ENCODE measurements around the gene SORCS1. TPM values are rescaled to one million over a fixed set of nuclear protein-coding genes. Genes with fewer than 3 reads are reported as not detected.

The SORCS1 gene
- total RNA-seq, 1 experiment from 2014 or later = not detected

DNA sequence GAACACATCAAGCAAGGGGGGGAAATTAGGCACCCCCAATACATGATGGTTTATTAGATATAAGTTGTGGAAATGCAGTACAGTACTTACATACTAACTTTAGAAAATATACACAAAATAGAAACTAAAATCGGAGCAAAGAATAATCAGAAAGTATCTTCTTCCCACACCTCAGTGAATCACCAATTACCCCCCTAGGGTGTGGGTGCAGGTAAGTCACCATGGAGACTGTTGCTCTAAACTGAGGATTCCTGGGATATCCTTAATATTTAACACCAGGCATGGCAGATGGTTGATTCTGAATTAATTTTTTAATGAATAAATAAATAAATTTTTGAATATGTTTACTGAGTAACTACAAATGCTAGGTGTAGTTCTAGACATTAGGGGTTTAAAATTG, 424.4 kb downstream of the SORCS1 start:
- H3K9me3 ChIP-seq (ENCODE audit: insufficient read depth, low read depth) = no peaks in the 10 kb centered on the region
- POLR2A ChIA-PET (ENCODE audit: unreplicated experiment) = no interaction called here
- no peak overlapping the region for H3K4me2 ChIP-seq
- no peak for DNase-seq
- H4K20me1 ChIP-seq (ENCODE audit: insufficient read depth) = no peaks in the 10 kb centered on the region
- TF ChIP-seq, protein P1, sequence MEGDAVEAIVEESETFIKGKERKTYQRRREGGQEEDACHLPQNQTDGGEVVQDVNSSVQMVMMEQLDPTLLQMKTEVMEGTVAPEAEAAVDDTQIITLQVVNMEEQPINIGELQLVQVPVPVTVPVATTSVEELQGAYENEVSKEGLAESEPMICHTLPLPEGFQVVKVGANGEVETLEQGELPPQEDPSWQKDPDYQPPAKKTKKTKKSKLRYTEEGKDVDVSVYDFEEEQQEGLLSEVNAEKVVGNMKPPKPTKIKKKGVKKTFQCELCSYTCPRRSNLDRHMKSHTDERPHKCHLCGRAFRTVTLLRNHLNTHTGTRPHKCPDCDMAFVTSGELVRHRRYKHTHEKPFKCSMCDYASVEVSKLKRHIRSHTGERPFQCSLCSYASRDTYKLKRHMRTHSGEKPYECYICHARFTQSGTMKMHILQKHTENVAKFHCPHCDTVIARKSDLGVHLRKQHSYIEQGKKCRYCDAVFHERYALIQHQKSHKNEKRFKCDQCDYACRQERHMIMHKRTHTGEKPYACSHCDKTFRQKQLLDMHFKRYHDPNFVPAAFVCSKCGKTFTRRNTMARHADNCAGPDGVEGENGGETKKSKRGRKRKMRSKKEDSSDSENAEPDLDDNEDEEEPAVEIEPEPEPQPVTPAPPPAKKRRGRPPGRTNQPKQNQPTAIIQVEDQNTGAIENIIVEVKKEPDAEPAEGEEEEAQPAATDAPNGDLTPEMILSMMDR (conservative IDR thresholded peaks at IDR 0.05) = no peak
- no peak for TF ChIP-seq EZH2 (IDR thresholded peaks at IDR 0.05; ENCODE audit: low read depth)
- no peaks in the 10 kb centered on the region for H3K9me2 ChIP-seq (ENCODE audit: insufficient read depth)
- no peaks in the 10 kb centered on the region for H3K79me2 ChIP-seq (ENCODE audit: low read depth)
- no peaks in the 10 kb centered on the region for H3F3A ChIP-seq (ENCODE audit: insufficient read depth, low read depth)
- H3K4me1 ChIP-seq (replicated peaks; ENCODE audit: insufficient read depth) = no peaks in the 10 kb centered on the region
- H2AFZ ChIP-seq = no peak overlapping the region
- no TSS peak for BruUV-seq (replicated peaks)
- no peak overlapping the region for H3K4me3 ChIP-seq
- no peak overlapping the region for H3K27ac ChIP-seq
- CTCF ChIA-PET = no interaction called here
- intact Hi-C loops (cut with micrococcal nuclease; ENCODE audit: unreplicated experiment) = no loop called here
- no peaks in the 10 kb centered on the region for H3K27me3 ChIP-seq (ENCODE audit: insufficient read depth, low read depth)
- no peaks in the 10 kb centered on the region for H3K36me3 ChIP-seq (ENCODE audit: low read depth)

DNA sequence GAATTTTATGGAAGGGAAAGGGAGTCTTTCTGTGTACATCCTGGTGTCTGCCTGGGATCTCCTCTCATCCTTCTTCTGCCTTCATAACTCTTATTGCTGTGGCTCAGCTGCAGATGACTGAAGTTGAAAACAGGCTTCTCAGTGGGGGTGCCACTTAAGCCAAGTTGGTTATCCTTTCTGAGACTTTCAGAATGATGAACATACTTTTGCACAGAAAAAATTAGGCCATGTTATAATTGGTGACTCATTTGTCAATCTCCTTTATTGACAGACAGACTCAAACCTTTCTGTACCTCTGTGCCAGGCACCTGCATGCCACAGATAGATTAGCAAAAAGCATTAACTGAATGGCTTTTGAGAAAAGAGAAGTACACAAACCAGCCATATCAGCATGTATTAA, 430.3 kb downstream of the SORCS1 start:
- TF ChIP-seq, protein P1 (conservative IDR thresholded peaks at IDR 0.05) = no peak
- TF ChIP-seq EZH2 (IDR thresholded peaks at IDR 0.05; ENCODE audit: low read depth) = no peak
- H3K9me3 ChIP-seq (ENCODE audit: insufficient read depth, low read depth) = no peaks in the 10 kb centered on the region
- no peaks in the 10 kb centered on the region for H3K27me3 ChIP-seq (ENCODE audit: insufficient read depth, low read depth)
- no peaks in the 10 kb centered on the region for H3K9me2 ChIP-seq (ENCODE audit: insufficient read depth)
- H3F3A ChIP-seq (ENCODE audit: insufficient read depth, low read depth) = no peaks in the 10 kb centered on the region
- no peak overlapping the region for H3K27ac ChIP-seq
- ChIA-PET POLR2A (ENCODE audit: unreplicated experiment) (no interaction called here), CTCF (no interaction called here)
- H4K20me1 ChIP-seq (ENCODE audit: insufficient read depth) = no peaks in the 10 kb centered on the region
- H3K4me1 ChIP-seq (replicated peaks; ENCODE audit: insufficient read depth) = no peaks in the 10 kb centered on the region
- H3K4me2 ChIP-seq = no peak overlapping the region
- intact Hi-C loops (cut with micrococcal nuclease; ENCODE audit: unreplicated experiment) = no loop called here
- BruUV-seq (replicated peaks) = no TSS peak
- H3K36me3 ChIP-seq (ENCODE audit: low read depth) = no peaks in the 10 kb centered on the region
- no peak for DNase-seq
- no peak overlapping the region for H2AFZ ChIP-seq
- no peak overlapping the region for H3K4me3 ChIP-seq
- H3K79me2 ChIP-seq (ENCODE audit: low read depth) = no peaks in the 10 kb centered on the region

DNA sequence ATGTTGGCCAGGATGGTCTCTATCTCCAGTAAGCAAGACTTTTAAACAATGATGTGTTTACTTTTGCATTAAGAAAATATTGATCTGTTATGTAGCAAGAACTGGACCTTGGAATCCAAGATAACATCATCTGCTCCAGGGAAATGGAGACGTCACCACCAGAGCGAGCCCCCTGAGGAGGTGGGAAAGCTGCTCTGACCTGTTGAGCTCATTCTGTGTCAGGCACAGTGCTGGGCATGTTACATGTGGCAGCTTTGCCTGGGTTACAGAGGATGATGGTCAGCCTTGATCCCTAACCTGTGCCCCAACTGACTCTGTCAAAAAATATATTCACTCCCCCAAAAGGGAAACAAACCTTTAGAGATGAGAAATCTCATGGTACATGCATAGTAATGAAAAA, 436.3 kb downstream of the SORCS1 start:
- no peaks in the 10 kb centered on the region for H3K9me2 ChIP-seq (ENCODE audit: insufficient read depth)
- TF ChIP-seq, protein P1 (conservative IDR thresholded peaks at IDR 0.05) = no peak
- no peak for TF ChIP-seq EZH2 (IDR thresholded peaks at IDR 0.05; ENCODE audit: low read depth)
- CTCF ChIA-PET = no interaction called here
- POLR2A ChIA-PET (ENCODE audit: unreplicated experiment) = no interaction called here
- no peaks in the 10 kb centered on the region for H3F3A ChIP-seq (ENCODE audit: insufficient read depth, low read depth)
- no peak for DNase-seq
- no TSS peak for BruUV-seq (replicated peaks)
- H4K20me1 ChIP-seq (ENCODE audit: insufficient read depth) = no peaks in the 10 kb centered on the region
- no peak overlapping the region for H3K4me3 ChIP-seq
- intact Hi-C loops (cut with micrococcal nuclease; ENCODE audit: unreplicated experiment) = no loop called here
- no peaks in the 10 kb centered on the region for H3K79me2 ChIP-seq (ENCODE audit: low read depth)
- no peak overlapping the region for H3K27ac ChIP-seq
- no peak overlapping the region for H2AFZ ChIP-seq
- no peak overlapping the region for H3K4me2 ChIP-seq
- no peaks in the 10 kb centered on the region for H3K4me1 ChIP-seq (replicated peaks; ENCODE audit: insufficient read depth)
- H3K36me3 ChIP-seq (ENCODE audit: low read depth) = no peaks in the 10 kb centered on the region
- no peaks in the 10 kb centered on the region for H3K27me3 ChIP-seq (ENCODE audit: insufficient read depth, low read depth)
- H3K9me3 ChIP-seq (ENCODE audit: insufficient read depth, low read depth) = no peaks in the 10 kb centered on the region

All from PC-9 (cell line).